B cell (primary cell): ENCODE measurements around the gene CDC34. TPM values are rescaled to one million over a fixed set of nuclear protein-coding genes. Genes with fewer than 3 reads are reported as not detected.

Experiments
- ATAC-seq: fragments of 200-7000 bp; cut with Tn5 transposase; one replicate; pipeline ENCODE4 v1.10.0; 2021; ENCODE audit warnings: low read depth, mild to moderate bottlenecking, moderate number of reproducible peaks, moderate library complexity
- CTCF ChIA-PET: fragments of 350-600 bp; sonication (Branson Sonifier 250); formaldehyde crosslinking; loops from one replicate; lab custom pipeline; 2021; ENCODE audit warnings: antibody characterized with exemption, inconsistent platforms; lab: Charles Lee
- POLR2A ChIA-PET: fragments of 350-600 bp; sonication (Branson Sonifier 250); formaldehyde crosslinking; loops from one replicate; lab custom pipeline; 2021; ENCODE audit warnings: antibody characterized with exemption; lab: Charles Lee
- DNase-seq: peaks from one replicate; pipeline ENCODE4 v3.0.0; 2013
- H2AFZ ChIP-seq: 2 replicates; pipeline ENCODE4 v1.6.1; 2012; ENCODE audit warnings: mild to moderate bottlenecking, low read depth, low read length; ENCODE audit not compliant: insufficient read depth, poor library complexity, severe bottlenecking
- H3K27ac ChIP-seq, 2 donors: 1 replicate in 1 of 2; 2 replicates in 1 of 2; pipeline ENCODE4 v1.5.1; 2012 to 2013; ENCODE audit warnings: low read length in 2 of 2, mild to moderate bottlenecking in 2 of 2, moderate library complexity in 1 of 2
- H3K27me3 ChIP-seq, 4 experiments: fragments of 200-600 bp in 1 of 4; sonication (generic) in 1 of 4; replicated peaks in 1 of 4; 1 replicate in 2 of 4; 2 replicates in 2 of 4; pipeline versions ENCODE4 v1.6.1 to v1.7.0; 2013 to 2016; ENCODE audit warnings: low read length in 3 of 4, mild to moderate bottlenecking in 2 of 4, mixed read lengths in 1 of 4, moderate library complexity in 1 of 4; ENCODE audit not compliant: insufficient read depth in 4 of 4, control insufficient read depth in 3 of 4; ENCODE audit errors: control extremely low read depth in 1 of 4
- H3K36me3 ChIP-seq, 2 experiments: replicated peaks in 1 of 2; 1 replicate in 1 of 2; 2 replicates in 1 of 2; pipeline versions ENCODE4 v1.6.1 to v1.7.1; 2013; ENCODE audit warnings: low read length in 1 of 2; ENCODE audit not compliant: insufficient read depth in 2 of 2, control insufficient read depth in 1 of 2; ENCODE audit errors: control extremely low read depth in 1 of 2, extremely low read depth in 1 of 2
- H3K4me1 ChIP-seq, 2 donors: fragments of 200-600 bp in 1 of 2; sonication (generic) in 1 of 2; 1 replicate in 1 of 2; 2 replicates in 1 of 2; pipeline versions ENCODE4 v1.5.1 to v1.6.1; 2013 to 2017; ENCODE audit warnings: low read length in 2 of 2; ENCODE audit not compliant: control insufficient read depth in 2 of 2, insufficient read depth in 2 of 2
- H3K4me2 ChIP-seq: replicated peaks from 2 replicates; pipeline ENCODE3; 2012; ENCODE audit warnings: mild to moderate bottlenecking, low read depth, low read length; ENCODE audit not compliant: poor library complexity, severe bottlenecking
- H3K4me3 ChIP-seq, 5 experiments: fragments of 200-600 bp in 1 of 5; sonication (generic) in 1 of 5; 1 replicate in 3 of 5; 2 replicates in 2 of 5; pipeline versions ENCODE4 v1.5.1 to v1.7.0; 2011 to 2016; ENCODE audit warnings: low read length in 4 of 5, mild to moderate bottlenecking in 4 of 5, low read depth in 2 of 5, control low read depth in 1 of 5, moderate library complexity in 1 of 5; ENCODE audit not compliant: insufficient read depth in 1 of 5; ENCODE audit errors: control extremely low read depth in 1 of 5, extremely low read depth in 1 of 5
- H3K79me2 ChIP-seq: fragments of 200-600 bp; sonication (generic); one replicate; pipeline ENCODE4 v1.6.0; 2016; ENCODE audit warnings: low read length; ENCODE audit not compliant: control insufficient read depth, insufficient read depth
- H3K9ac ChIP-seq: fragments of 200-600 bp; sonication (generic); 2 replicates; pipeline ENCODE4 v1.6.1; 2017; ENCODE audit warnings: mild to moderate bottlenecking, low read length, moderate library complexity
- H3K9me3 ChIP-seq, 3 donors: one replicate each; pipeline versions ENCODE4 v1.6.1 to v1.7.1; 2013; ENCODE audit warnings: low read length in 2 of 3; ENCODE audit not compliant: control insufficient read depth in 2 of 3, insufficient read depth in 1 of 3; ENCODE audit errors: control extremely low read depth in 1 of 3
- H4K20me1 ChIP-seq: 2 replicates; pipeline ENCODE4 v1.6.0; 2012; ENCODE audit warnings: mild to moderate bottlenecking, low read length; ENCODE audit not compliant: insufficient read depth, control insufficient read depth, poor library complexity, severe bottlenecking
- H3K27ac Mint-ChIP-seq: one replicate; pipeline ENCODE4 v1.8.0; 2021; ENCODE audit warnings: mixed read lengths
- H3K27me3 Mint-ChIP-seq: one replicate; pipeline ENCODE4 v1.8.0; 2021; ENCODE audit warnings: mixed read lengths
- H3K4me1 Mint-ChIP-seq: one replicate; pipeline ENCODE4 v1.8.0; 2021; ENCODE audit warnings: mixed read lengths
- H3K4me3 Mint-ChIP-seq: one replicate; pipeline ENCODE4 v1.8.0; 2021; ENCODE audit warnings: mixed read lengths
- H3K9me3 Mint-ChIP-seq: one replicate; pipeline ENCODE4 v1.8.0; 2022; ENCODE audit warnings: mixed read lengths; ENCODE audit not compliant: insufficient read depth
- EZH2 ChIP-seq: IDR thresholded peaks from 2 replicates; pipeline ENCODE4 v1.6.1; 2012; ENCODE audit warnings: borderline replicate concordance, low read depth, mild to moderate bottlenecking, moderate library complexity, low read length; ENCODE audit not compliant: insufficient read depth, poor library complexity, severe bottlenecking
- WGBS: methylation state at CpG from one replicate; pipeline ENCODE4 v1.1.5; 2013; ENCODE audit warnings: missing lambda C conversion rate; ENCODE audit not compliant: insufficient coverage; 5-methylcytosine and 5-hydroxymethylcytosine counted together
- intact Hi-C: fragments of 100-400 bp; cut with micrococcal nuclease; formaldehyde crosslinking; loops from one replicate; pipeline ENCODE4 v1.10.0; 2022
- polyA plus RNA-seq: library from polyadenylated mRNA; depleted of rRNA; stranded (reverse); fragments of >200 nt; gene quantifications from 2 replicates; pipeline ENCODE4 v1.2.3, GENCODE V29; 2012
- total RNA-seq, 2 donors: library from RNA; stranded (reverse); fragments of 120-200 nt in 1 of 2; gene quantifications; 1 replicate in 1 of 2; 2 replicates in 1 of 2; pipeline versions ENCODE4 v1.2.3 to v1.2.4, GENCODE V29; 2013 to 2022
- TF ChIP-seq, protein P1 (sequence below): fragments of 200-600 bp; IDR thresholded peaks from one replicate; pipeline ENCODE4 v1.8.0; 2022; ENCODE audit warnings: antibody characterized with exemption, mild to moderate bottlenecking

Gene CDC34
- total and polyA plus RNA-seq, 2 donors (not counting 1 experiment from before 2014, with no cell fraction given): 26.9 to 28.4 TPM

DNA sequence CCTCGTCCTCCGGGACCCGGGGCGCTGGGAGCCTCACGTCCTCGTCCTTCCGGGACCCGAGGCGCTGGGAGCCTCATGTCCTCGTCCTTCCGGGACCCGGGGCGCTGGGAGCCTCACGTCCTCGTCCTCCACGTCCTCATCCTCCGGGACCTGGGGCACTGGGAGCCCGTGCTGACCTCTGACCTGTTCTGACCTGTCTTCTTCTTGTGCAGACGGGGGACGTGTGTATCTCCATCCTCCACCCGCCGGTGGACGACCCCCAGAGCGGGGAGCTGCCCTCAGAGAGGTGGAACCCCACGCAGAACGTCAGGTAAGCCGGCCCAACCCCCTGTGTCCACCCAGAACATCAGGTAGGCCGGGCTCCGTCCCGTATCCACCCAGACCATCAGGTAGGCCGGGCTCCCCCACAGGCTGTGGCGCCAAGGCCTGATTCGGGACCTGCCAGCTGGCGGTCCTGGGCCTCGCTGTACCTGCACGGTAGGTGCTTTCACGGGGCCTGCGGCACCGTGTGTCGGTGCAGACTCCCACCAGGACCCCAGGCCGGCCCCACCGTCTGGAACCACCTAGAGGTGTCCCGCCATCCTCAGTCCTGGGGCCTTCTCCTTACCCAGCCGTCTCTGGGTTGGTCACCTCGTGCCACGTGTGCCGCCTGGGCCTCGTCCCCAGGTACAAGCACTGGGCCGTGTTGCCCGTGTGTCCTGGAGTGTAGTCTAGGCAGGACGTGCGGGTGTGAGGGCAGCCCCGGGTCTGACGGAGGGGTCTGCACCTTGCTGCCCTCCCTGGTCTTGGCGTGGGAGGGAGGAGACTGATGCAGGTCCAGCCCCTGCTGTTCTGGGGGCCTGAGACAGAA lies 4.7 kb downstream of the CDC34 start:
- Histone ChIP-seq H3K36me3 (peaks cover 0 to 24% of the 10 kb centered on the region in 2 experiments), H3K4me3 (no peak overlapping the region), H3K9me3 (peaks cover 0 to 3% (median 0%) of the 10 kb centered on the region in 3 donors), H3K27me3 (no peaks in the 10 kb centered on the region), H3K27ac (no peak overlapping the region), H3K79me2 (peaks cover 47% of the 10 kb centered on the region), H2AFZ (no peak overlapping the region), H3K4me1 (peaks cover 12 to 19% of the 10 kb centered on the region in 2 donors), H3K9ac (no peak overlapping the region), H3K4me2 (no peak overlapping the region), H4K20me1 (peaks cover 61% of the 10 kb centered on the region)
- Mint-ChIP-seq H3K27ac (no peak overlapping the region), H3K4me1 (peaks cover 10% of the 10 kb centered on the region), H3K9me3 (no peaks in the 10 kb centered on the region), H3K27me3 (no peaks in the 10 kb centered on the region), H3K4me3 (no peak overlapping the region)
- ChIA-PET POLR2A (no interaction called here), CTCF (no interaction called here)
- 95% methylated on average over 55 of the region's 55 CpGs for WGBS
- no peak for TF ChIP-seq EZH2
- TF ChIP-seq, protein P1, sequence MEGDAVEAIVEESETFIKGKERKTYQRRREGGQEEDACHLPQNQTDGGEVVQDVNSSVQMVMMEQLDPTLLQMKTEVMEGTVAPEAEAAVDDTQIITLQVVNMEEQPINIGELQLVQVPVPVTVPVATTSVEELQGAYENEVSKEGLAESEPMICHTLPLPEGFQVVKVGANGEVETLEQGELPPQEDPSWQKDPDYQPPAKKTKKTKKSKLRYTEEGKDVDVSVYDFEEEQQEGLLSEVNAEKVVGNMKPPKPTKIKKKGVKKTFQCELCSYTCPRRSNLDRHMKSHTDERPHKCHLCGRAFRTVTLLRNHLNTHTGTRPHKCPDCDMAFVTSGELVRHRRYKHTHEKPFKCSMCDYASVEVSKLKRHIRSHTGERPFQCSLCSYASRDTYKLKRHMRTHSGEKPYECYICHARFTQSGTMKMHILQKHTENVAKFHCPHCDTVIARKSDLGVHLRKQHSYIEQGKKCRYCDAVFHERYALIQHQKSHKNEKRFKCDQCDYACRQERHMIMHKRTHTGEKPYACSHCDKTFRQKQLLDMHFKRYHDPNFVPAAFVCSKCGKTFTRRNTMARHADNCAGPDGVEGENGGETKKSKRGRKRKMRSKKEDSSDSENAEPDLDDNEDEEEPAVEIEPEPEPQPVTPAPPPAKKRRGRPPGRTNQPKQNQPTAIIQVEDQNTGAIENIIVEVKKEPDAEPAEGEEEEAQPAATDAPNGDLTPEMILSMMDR: no peak
- DNase-seq (peak; percentile 17), ATAC-seq (no peak)
- intact Hi-C loops: no loop called here

DNA sequence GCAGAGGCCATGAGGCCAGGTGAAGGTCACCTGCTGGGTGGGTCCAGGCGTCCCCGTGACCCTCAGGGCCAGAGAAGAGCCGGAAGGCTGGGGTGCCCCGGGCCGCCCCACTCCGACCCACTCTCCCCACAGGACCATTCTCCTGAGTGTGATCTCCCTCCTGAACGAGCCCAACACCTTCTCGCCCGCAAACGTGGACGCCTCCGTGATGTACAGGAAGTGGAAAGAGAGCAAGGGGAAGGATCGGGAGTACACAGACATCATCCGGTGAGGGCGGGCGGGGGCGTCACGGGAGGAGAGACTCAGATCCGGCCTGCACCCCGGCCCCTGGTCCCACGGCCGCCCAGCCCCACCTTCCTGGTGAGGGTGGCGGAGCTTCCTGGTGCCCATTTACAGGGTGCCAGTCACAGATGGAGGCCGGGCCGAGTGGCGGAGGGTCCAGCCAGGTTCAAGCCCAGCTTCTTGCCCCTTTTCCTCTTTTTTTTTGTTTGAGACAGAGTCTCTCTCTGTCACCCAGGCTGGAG lies 5.4 kb downstream of the CDC34 start:
- no peaks in the 10 kb centered on the region for H3K9me3 Mint-ChIP-seq
- CTCF ChIA-PET: no interaction called here
- H3K4me2 ChIP-seq: no peak overlapping the region
- no peaks in the 10 kb centered on the region for H3K27me3 ChIP-seq
- peaks cover 12 to 19% of the 10 kb centered on the region in 2 donors for H3K4me1 ChIP-seq
- H3K4me3 Mint-ChIP-seq: no peak overlapping the region
- ATAC-seq (no peak), DNase-seq (peak; percentile 8)
- peaks cover 0 to 25% of the 10 kb centered on the region in 2 experiments for H3K36me3 ChIP-seq
- H3K4me1 Mint-ChIP-seq: peaks cover 10% of the 10 kb centered on the region
- H3K27me3 Mint-ChIP-seq: no peaks in the 10 kb centered on the region
- POLR2A ChIA-PET: no interaction called here
- intact Hi-C loops: no loop called here
- WGBS: 99% methylated on average over 23 of the region's 26 CpGs
- no peak overlapping the region for H3K9ac ChIP-seq
- H2AFZ ChIP-seq: no peak overlapping the region
- H3K4me3 ChIP-seq: no peak overlapping the region
- H3K9me3 ChIP-seq: peaks cover 0 to 3% (median 0%) of the 10 kb centered on the region in 3 donors
- no peak overlapping the region for H3K27ac Mint-ChIP-seq
- no peak overlapping the region for H3K27ac ChIP-seq
- no peak for TF ChIP-seq EZH2
- TF ChIP-seq, protein P1: no peak
- H4K20me1 ChIP-seq: peaks cover 66% of the 10 kb centered on the region
- H3K79me2 ChIP-seq: peaks cover 45% of the 10 kb centered on the region
